Lower leg skin (tissue), 4 donors: ENCODE measurements around the gene ST6GALNAC2. TPM values are rescaled to one million over a fixed set of nuclear protein-coding genes. Genes with fewer than 3 reads are reported as not detected.

Experiments used
- DNase-seq, 2 donors: peaks; one replicate each; pipeline ENCODE4 v3.0.0-alpha.2; 2019; ENCODE audit warnings: low spot score in 2 of 2
- H3K4me3 ChIP-seq: fragments of 200-600 bp; sonication (generic); 2 replicates; pipeline ENCODE4 v1.5.1; 2017; ENCODE audit warnings: mild to moderate bottlenecking, low read depth; ENCODE audit not compliant: poor library complexity, severe bottlenecking
- CTCF ChIP-seq, 3 donors: fragments of 450-650 bp; IDR thresholded peaks; one replicate each; pipeline ENCODE4 v1.5.1; 2016; ENCODE audit warnings: antibody characterized with exemption in 3 of 3, mild to moderate bottlenecking in 3 of 3, moderate library complexity in 2 of 3
- POLR2A ChIP-seq, 2 donors: fragments of 450-650 bp; IDR thresholded peaks; one replicate each; pipeline ENCODE4 v1.6.1; 2016 to 2017; ENCODE audit warnings: antibody characterized with exemption in 2 of 2, mild to moderate bottlenecking in 1 of 2, moderate library complexity in 1 of 2
- WGBS, 2 donors: methylation state at CpG; one replicate each; pipeline ENCODE4 v1.1.5; 2018; 5-methylcytosine and 5-hydroxymethylcytosine counted together
- intact Hi-C: fragments of 100-400 bp; cut with DNase I; formaldehyde crosslinking; loops from one replicate; pipeline ENCODE4 v1.15.0; 2023; ENCODE audit warnings: low total_unique reads
- total RNA-seq, 4 donors: library from RNA; depleted of rRNA; stranded (reverse); fragments of >200 nt; gene quantifications; one replicate each; pipeline ENCODE4 v1.1.0, GENCODE V29; 2016

Gene ST6GALNAC2
- total RNA-seq, 4 donors from 2014 or later = 64.8 to 101 (median 76.5) TPM

GRCh38 chr17:76531486-76532038, 54.1 kb downstream of the ST6GALNAC2 start:
- TF ChIP-seq POLR2A (IDR thresholded peaks at IDR 0.05) = no peak
- 83 to 86% methylated on average over 11 to 18 of the region's 18 CpGs for WGBS, 2 donors
- H3K4me3 ChIP-seq = no peak overlapping the region
- no peak for DNase-seq
- intact Hi-C loops = no loop called here

GRCh38 chr17:76530811-76531485, 54.7 kb downstream of the ST6GALNAC2 start:
- intact Hi-C loops = no loop called here
- TF ChIP-seq CTCF (IDR thresholded peaks at IDR 0.05) (no peak), POLR2A (IDR thresholded peaks at IDR 0.05) (no peak)
- no peak for DNase-seq
- H3K4me3 ChIP-seq = no peak overlapping the region
- WGBS, 2 donors = 78 to 86% methylated on average over 16 to 30 of the region's 32 CpGs

GRCh38 chr17:76530095-76530723, 55.5 kb downstream of the ST6GALNAC2 start:
- 24 to 33% methylated on average over 21 to 23 of the region's 23 CpGs for WGBS, 2 donors
- TF ChIP-seq POLR2A (IDR thresholded peaks at IDR 0.05) = no peak
- no peak for TF ChIP-seq CTCF (IDR thresholded peaks at IDR 0.05)
- DNase-seq = peak; percentile 62 to 93
- intact Hi-C loops = no loop called here
- H3K4me3 ChIP-seq = no peak overlapping the region

GRCh38 chr17:76529224-76530094, 56.2 kb downstream of the ST6GALNAC2 start:
- intact Hi-C loops = no loop called here
- TF ChIP-seq CTCF (IDR thresholded peaks at IDR 0.05) (no peak), POLR2A (IDR thresholded peaks at IDR 0.05) (no peak)
- peak; percentile 89 to 98 for DNase-seq
- no peak overlapping the region for H3K4me3 ChIP-seq
- 15 to 25% methylated on average over 17 to 19 of the region's 20 CpGs for WGBS, 2 donors

GRCh38 chr17:76528528-76529223, 57.0 kb downstream of the ST6GALNAC2 start:
- DNase-seq = no peak
- intact Hi-C loops = no loop called here
- TF ChIP-seq POLR2A (IDR thresholded peaks at IDR 0.05) = no peak
- no peak for TF ChIP-seq CTCF (IDR thresholded peaks at IDR 0.05)
- WGBS, 2 donors = 48 to 57% methylated on average over 31 of the region's 31 CpGs
- no peak overlapping the region for H3K4me3 ChIP-seq
